Tracheal epithelial cell (primary cell): Measurements from ENCODE around the gene S100G. TPM values are rescaled to one million over a fixed set of nuclear protein-coding genes. Genes with fewer than 3 reads are reported as not detected.

ENCODE experiments used
- total RNA-seq: library from RNA; depleted of rRNA; stranded (reverse); fragments of >200 nt; gene quantifications from 2 replicates; pipeline ENCODE4 v1.2.1, GENCODE V29; 2014

Gene S100G
- total RNA-seq = not detected in 2 replicates

DNA sequence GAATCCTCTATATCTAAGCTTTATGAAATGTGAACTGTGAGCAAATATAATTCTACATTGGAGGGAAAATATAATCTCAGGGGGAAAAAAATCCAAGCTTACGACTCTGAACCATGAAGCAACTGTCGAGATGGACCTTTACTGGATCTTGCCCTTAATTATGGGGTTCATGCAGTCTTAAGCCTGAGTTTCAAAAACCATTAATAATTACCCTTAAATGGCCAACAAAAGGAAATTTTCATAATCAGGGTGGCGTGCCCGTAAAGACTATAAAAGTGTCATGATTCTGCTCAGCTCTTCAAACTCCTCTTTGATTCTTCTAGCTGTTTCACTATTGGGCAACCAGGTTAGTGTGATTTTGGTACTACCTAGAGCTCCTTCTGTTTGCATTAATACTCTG lies at the start of gene S100G:
Gene S100G (plus strand): TSS at position 301 of the 400 bp plus-strand sequence. CDS start 849 bp downstream, outside the sequence.

Other genes starting within 250 kb of the S100G start
- 8.3 and 10.4 TPM in 2 replicates for gene CTPS2, start 62.5 kb downstream of the S100G start, total RNA-seq
- gene SYAP1, start 69.5 kb downstream of the S100G start, total RNA-seq = 24.9 and 26.5 TPM in 2 replicates
- 7.0 and 11.5 TPM in 2 replicates for gene TXLNG, start 136.3 kb downstream of the S100G start, total RNA-seq
- 78.6 and 79.3 TPM in 2 replicates for gene RBBP7, start 220.2 kb downstream of the S100G start, total RNA-seq